HG02970 (cell line): Measurements from ENCODE around the gene SUPT3H.

ENCODE experiments used
- ATAC-seq: cut with Tn5 transposase; IDR thresholded peaks from one replicate; pipeline ENCODE4 v1.9.1; 2021; ENCODE audit warnings: mild to moderate bottlenecking, moderate library complexity, moderate number of reproducible peaks; ENCODE audit not compliant: unreplicated experiment, low FRiP score

SUPT3H gene

DNA sequence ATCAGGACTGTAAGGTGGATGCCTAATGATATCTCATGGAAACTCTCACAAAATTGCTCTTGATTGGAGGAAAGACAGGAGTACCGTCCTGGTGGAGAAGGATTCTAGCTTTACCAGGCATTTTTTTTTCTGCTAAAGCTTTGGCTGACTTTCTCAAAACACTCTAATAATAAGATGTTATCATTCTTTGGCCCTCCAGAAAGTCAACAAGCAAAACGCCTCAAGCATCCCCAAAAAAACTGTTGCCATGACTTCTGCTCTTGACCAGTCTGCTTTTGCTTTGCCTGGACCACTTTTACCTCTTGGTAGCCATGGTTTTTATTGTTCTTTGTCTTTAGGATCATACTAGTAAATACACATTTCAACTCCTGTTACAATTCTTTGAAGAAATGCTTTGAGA is 105.1 kb downstream of the SUPT3H start:
- no peak for ATAC-seq

DNA sequence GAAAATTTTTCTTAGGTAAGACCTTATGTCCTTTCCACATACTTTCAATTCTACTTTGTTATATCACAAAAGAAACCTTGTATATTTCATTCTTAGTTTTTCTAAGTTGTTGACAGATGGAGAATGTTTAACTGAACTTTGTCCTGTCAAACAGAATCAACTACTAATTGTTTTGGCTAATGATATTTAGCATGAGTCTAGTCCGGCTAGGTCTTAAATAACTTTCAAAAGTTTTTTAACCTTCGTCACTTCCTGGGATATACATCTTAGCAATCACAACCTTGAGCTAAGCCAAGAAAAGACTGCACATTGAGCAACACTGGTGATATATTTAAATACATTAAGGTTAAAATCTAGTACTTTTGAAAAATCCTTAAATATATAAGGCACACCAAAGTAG is 112.5 kb downstream of the SUPT3H start:
- ATAC-seq, result no peak

GRCh38 chr6:45260696-45261095 is 117.0 kb downstream of the SUPT3H start:
- no peak for ATAC-seq

GRCh38 chr6:45256697-45257695 is 120.7 kb downstream of the SUPT3H start:
- no peak for ATAC-seq

DNA sequence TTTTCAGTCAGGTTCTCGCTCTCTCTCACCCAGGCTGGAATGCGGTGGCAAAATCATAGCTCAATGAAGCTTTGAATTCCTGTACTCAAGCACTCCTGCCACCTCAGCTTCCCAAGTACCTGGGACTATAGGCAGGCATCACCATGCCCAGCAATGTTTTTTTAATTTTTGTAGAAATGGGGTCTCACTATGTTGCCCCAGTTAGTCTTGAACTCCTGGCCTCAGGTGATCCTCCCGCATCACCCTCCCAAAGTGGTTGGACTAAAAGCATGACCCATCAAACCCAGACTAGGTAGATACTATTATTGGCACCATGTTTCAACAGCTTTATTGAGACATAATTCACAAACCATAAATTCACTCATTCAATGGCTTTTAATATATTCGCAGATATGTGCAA is 122.3 kb downstream of the SUPT3H start:
- ATAC-seq, result no peak

- ATAC-seq, result no peak
Measured at GRCh38 chr6:45254253-45254652, 123.5 kb downstream of the SUPT3H start.

DNA sequence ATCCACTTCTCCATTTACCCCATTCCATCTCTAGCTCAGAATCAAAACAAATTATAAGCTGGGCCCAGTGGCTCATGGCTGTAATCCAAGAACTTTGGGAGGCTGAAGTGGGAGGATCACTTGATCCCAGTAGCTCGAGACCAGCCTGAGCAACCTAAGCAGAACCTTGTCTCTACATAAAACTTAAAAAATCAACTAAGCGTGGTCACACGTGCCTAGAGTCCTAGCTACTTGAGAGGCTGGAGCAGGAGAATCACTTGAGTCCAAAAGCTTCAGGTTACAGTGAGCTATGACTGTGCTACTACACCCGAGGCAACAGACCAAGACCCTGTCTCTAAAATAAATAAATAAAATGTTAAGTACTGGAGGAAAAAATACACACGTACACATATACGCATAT is 124.3 kb downstream of the SUPT3H start:
- no peak for ATAC-seq

DNA sequence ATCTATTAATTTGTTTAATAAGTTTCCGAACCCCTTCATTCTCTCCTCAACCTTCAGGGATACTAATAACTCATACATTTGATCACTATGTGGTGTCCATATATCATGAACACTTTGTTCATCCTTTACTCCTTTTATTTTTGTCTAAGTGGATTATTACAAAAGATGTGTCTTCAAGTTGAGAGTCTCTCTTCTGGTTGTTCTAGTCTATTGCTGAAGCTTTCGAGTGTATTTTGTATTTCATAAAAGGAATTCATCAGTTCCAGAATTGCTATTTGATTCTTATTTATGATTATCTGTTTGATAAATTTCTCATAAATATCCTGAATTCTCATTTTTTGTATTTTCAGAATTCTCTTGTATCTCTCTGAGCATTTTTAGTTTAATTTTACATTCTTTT is 146.1 kb downstream of the SUPT3H start:
- no peak for ATAC-seq

- no peak for ATAC-seq
Measured at GRCh38 chr6:45229416-45229815, 148.3 kb downstream of the SUPT3H start.

- ATAC-seq, result no peak
Measured at GRCh38 chr6:45226081-45226480, 151.7 kb downstream of the SUPT3H start.

DNA sequence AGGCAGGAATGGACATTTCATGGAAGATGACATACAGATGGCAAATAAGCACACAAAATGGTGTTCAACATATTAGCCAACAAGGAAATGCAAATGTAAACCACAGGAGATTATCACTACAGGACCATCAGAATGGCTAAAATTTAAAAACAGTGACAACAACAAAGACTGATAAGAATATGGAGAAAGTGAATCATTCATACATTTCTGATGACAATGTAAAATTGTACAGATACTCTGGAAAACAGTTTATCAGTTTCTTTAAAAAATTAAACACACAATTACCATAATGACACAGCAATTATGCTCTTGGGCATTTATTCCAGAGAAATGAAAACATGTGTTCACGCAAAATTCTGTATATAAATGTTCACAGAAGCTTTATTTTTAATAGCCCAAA is 155.4 kb downstream of the SUPT3H start:
- ATAC-seq, result no peak

DNA sequence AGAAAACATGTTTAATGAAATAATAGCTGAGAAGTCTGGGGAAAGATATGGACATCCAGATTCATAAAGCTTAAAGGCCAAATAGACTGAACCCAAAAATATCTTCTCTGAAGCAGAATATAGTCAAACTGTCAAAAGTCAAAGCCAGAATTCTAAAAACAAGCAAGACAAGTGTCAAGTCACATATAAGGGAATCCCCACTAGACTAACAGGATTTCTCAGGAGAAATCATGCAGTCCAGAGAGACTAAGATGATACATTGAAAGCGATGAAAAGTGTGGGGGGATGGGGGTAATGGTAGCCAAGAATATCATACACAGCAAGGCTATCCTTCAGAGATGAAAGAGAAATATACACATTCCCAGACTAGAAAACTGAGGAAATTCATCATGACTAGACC is 162.0 kb downstream of the SUPT3H start:
- no peak for ATAC-seq

DNA sequence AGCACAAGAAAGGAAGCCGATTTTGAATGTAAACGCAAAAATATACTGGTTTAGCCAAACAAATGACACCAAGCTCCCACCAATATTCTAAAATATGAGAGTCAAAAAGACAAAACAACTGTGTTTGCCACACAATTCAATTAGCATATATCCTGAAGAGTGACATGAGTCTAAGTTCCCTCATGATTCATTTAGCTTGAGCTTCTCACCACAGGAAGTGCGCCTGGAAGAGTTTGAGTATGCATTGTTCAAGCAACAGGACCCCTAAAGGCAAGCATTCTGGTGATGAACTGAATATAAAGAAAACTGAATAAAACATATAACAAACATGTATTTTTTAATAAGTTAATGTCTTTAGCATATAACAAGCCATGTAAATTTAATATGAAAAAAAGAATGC is 164.8 kb downstream of the SUPT3H start:
- ATAC-seq, result no peak

GRCh38 chr6:45209762-45210161 is 168.0 kb downstream of the SUPT3H start:
- ATAC-seq, result no peak

- ATAC-seq, result no peak
Measured at GRCh38 chr6:45206793-45207492, 170.8 kb downstream of the SUPT3H start.

- no peak for ATAC-seq
Measured at GRCh38 chr6:45201484-45201883, 176.2 kb downstream of the SUPT3H start.

GRCh38 chr6:45200510-45200909 is 177.2 kb downstream of the SUPT3H start:
- ATAC-seq, result no peak

DNA sequence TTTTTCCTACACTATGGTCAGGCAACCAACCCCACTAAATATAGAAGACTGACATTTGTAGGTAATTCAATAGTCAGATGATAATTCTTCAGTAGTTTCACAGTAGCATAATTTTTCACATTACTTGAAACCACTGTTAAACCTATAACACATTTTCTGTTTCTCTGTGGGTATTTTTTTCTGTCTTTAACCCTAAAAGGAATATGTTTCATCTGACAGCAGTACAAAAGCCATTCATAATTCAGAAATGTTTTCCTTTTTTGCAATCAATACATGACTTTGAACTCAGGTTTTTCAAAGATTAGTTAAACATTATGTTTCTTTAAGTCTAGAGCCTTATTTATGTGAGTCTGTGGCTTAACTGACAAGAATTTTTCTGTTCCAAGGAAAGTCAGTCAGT is 178.2 kb downstream of the SUPT3H start:
- no peak for ATAC-seq

- no peak for ATAC-seq
Measured at GRCh38 chr6:45196121-45196520, 181.6 kb downstream of the SUPT3H start.

GRCh38 chr6:45195137-45195536 is 182.6 kb downstream of the SUPT3H start:
- ATAC-seq, result no peak

GRCh38 chr6:45192556-45192955 is 185.2 kb downstream of the SUPT3H start:
- ATAC-seq, result no peak

DNA sequence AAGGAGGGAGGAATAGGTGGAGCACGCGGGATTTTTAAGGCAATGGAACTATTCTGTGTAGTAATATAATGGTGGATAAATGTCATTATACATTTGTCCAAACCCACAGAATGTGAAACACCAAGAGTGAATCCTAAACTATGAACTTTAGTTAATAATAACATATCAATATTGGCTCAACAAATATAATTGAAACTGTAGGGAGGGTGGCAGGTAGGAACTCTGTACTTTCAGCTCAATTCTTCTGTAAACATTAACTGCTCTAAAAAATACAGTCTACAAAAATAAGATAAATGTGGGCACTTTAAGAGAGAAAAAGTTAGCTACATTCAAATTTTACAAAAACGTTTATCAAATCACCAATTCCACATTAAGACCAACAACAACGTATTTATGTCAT is 186.3 kb downstream of the SUPT3H start:
- ATAC-seq, result no peak
